NCI-H774 (cell line): ENCODE measurements around the gene HOXA4.

Experiments
- DNase-seq: peaks from one replicate; lab custom pipeline; 2025; lab: John Stamatoyannopoulos, UW

The HOXA4 gene

DNA sequence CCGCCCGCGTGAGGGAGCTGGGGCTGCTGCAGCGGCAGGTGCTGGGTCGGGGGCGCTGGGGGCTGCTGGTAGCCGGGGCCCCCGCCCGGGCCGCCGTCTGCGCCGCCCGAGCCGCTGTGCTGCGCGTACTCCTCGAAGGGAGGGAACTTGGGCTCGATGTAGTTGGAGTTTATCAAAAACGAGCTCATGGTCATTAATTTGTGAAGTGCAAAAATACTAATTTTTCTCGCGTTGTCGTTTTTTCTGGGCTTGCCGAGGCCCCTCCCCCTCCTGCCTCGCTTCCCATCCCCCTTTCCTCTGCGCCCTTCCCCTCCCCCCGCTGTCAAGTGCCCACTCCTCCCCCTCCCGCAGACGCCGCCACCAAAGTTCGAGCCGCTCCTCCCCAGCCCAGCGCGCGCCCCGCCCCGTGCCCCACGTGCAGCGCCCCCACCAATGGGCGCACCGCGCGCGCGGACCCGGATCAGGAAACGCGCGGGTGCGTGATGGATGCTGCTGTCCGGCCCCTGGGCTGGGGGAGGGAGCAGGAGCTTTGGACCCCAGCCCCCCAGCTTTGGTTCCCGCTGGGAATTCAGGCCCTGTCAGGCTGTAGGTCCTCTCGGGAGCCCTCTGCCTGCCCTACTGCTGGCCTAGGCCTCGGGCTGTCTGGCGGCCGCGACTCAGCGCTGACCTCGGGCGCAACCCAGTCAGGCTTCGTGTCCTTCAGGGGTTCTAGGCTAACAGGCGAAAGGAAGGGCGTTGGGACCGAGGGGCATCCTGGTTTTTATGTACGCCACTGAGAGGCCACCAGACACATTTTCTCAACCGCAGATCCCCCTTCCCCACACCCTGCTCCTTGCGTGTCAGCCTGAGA lies at the start of gene HOXA4:
Gene HOXA4, minus strand, starts transcription at position 218 of the 850 bp plus-strand sequence. Its CDS starts 24 bp downstream, at position 194.
- no peak for DNase-seq

DNA sequence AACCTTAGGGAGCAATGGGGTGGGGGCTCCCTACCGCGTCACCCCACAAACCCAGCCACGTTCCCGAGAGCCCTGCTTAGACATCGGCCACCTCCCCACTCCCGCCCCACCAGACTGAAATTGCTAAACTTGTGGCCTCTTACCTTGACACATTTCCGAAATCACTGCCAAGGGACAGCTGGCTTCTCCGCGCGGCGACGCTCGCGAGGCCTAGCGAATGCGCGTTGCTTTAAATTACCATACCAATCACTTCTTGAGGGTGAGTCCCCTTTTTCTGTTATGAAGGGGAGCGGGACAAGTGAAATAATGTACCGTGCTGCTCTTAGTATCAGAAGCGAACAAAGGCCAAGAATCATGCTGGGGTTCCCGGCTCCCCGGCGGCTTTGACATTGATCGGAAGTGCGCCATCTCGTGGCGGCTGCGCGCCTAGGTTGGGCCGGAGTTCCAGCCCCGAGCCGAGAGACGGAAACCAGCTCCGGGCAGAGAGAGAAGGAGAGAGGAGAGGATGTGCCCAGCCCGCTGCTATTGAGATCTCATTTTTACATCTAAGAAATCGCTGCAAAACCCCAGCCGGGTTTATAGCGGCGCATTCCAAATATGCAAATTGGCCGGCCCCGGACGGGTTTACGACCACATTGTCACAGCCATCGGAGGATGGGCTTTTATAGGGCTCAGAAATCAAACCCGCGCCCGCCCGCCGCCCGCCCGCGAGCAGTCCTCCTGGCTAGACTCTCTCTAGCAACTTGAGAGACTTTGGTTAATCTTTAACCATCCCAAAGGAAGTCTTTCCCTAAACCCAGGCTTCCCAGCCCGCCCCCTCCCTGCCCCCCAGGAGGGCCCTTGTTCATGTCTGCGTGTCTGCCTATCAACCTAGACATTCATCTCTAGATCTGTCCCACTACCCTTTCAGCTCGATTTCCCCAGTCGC lies 49.2 kb upstream of the HOXA4 start:
- DNase-seq: no peak

DNA sequence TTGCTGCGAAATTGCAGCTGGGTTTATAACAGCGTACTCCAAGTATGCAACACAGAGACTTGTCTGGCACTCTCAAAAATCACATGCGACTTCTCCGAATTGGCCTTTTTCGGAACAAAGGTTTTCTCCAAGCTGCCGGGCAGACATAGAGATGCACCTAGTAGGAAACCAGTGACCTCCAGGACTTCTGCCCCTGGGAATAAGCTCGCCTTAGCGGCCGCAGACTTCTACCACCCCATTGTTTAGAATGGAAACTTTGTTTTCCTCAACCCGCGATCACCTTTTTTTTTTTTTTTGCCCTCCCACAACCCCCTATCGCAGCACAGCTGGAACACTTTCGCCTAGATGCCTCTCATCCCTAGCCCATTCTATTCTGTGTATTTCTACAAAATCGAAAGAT lies 48.5 kb upstream of the HOXA4 start:
- DNase-seq: no peak

DNA sequence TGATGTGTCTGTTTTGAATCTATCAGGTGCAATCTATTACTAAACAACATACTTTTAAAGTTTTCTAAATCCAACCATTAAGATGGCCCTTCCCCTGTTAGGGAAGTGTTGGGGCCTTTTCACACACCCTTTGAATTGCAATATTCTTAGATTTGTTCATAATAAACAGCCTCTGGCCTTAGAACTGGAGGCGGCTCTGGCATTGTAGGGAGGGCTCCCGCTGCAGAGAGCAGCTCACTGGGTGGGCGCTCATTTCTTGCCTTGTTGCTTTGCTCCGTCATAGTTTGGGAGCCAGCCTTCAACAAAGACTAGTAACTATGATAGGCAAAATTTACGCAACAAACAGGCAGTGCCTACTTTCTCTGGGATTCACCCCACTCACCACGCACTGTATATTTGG lies 47.8 kb upstream of the HOXA4 start:
- no peak for DNase-seq

DNA sequence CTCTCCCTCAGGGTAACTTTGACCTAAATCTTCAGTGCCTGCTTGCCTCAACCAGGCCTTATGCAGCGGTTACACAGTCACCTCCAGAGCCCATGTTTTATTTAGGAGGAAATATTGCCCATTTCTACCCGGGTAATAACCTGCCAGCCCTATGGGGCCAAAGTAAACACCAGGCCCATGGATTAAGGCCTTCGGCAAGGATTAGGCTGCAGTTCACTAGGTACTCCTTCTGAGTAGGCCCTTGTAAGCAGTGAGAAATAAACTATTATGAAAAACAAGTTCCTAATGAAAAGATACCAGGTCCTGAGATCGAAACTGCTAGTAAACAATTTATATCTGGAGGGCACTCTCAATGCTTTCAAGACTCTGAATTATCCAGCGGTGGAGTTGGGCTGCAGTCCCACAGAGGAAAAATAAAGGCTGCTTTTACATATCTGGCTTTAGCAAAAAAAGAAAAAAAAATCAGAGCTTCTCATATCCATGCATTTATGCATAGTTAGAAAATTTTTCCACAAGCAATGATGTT lies 47.3 kb upstream of the HOXA4 start:
- DNase-seq: no peak

DNA sequence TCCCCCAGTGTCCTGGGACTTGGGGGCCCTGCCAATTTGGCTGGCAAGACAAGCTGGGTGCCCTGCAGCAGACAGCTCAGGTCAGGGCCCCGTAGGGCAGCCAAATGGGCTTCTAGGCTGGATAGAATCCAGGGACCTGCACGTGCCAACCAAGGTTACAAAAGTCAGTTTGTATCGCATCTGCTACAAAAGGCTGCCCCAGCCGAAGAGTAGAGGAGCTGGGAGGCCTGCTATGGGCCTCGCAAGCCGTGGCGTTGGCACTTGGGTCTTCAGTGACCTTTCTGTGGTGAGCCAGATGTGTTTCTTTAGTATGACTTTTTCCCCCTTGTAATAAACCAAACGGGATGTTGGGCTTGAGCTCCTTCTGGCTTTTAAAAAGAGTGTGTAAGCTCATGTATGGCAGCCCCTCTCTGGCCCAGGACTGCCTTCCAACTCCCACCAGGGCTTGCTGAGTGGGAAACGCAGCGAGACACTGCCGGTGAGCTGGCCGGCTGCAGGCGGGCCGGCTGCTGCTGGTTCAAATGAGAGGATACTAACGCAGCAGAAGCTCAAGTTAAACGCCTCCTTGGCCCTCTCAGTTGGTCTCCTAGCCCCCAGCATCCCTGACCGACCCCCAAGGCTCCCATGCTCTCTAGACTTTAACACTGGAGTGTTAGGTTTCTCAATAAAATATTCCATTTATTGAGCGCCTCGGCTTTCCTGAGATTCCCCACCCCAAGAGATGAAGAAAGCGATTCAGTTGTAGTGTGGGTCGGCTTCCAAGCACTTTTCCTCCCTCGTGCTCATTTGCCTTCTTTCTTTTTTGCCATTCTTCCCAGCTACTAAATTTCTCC lies 46.6 kb upstream of the HOXA4 start:
- DNase-seq: no peak

DNA sequence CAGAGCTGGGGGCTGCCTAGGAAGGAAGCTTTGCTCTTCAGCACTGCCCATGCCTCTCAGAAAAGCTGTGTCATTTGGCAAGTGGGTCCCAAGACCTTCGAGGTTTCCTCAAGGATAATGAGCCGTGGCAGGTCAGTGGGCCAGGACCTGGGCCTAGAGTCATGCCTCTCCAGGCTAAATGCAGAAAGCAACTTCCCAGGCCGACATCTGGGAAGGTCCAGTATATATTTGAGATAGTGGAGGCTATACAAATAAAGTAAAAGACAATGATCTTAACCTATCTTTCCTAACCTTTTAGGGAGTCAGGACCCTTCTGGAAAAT lies 45.9 kb upstream of the HOXA4 start:
- DNase-seq: no peak

DNA sequence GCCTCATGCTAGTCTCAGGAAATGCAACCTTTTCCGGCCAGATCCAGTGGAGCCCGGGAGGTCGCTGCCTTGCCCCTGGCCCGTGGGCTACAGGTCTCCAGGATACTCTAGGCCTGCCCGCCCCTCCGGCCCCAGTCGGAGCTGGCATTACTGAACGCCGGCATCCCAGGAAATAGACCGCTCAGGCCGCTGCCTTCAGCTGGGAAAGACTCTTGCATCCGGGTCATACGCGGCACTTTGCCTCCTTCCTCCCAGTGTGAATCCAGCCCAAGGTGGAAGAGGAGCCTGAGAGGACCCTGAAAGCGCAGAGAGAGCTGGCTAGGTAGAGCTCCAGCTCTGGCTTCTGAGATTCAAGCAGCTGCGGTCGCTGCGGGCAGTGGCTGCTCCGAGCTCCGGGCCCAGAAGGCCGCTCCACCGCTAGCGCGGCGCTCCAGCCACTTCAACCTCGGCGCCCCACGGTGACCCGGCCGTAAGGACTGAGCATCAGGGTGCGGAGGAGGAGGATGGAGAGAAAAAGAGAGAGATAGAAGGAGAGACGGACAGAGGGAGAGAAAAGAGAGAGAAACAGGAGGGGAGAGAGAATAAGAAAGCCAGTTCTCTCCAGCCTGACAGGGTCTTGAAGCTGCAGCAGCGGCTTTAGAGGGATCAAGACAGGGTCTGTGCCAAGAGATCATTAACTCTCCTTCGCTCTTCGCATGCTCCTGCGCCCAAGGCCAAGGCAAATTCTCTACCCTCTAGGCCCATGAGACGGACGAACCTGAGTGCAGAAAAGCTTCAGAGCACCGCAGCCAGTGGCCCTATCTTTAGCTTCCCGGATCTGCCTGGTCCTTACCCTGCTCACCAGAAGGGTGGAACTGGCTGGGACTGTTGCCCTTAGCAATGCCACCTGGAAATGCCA lies 45.3 kb upstream of the HOXA4 start:
- DNase-seq: no peak

DNA sequence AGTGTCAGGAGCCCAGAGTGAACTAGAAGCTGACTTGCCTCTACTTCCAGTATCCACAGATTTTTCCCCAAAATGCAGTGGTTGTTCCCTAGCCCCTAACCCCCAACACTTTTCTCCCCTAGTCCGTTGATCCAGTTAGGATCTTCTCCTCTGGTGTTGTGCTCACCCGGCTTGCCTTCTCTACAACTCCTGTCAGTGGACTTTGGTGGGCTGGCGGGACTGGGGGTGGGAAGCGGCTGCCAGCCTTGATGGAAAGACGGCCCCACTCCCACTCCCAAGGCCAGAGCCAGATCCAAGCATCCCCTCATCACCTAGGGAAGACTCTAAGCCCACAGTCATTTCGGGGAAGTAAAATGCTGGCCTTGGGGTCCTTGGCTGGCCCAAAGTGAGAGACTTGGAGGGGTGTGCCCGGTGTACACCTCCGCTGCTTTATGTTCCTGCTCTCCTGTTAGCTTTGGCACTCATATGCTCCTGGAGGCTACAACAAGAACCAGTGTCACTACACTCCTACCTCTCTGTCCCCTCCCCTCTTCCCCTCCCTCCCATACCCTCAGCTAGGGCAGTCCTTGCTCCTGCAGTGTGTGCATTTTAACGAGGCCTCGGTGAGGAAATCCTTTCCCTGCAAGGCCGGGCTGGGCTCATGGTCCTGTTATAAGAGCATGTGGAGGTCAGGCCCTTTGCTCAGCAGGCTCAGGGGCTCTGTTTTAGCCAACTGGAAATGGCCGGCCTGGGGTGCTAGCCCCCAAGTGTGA lies 44.5 kb upstream of the HOXA4 start:
- DNase-seq: no peak

DNA sequence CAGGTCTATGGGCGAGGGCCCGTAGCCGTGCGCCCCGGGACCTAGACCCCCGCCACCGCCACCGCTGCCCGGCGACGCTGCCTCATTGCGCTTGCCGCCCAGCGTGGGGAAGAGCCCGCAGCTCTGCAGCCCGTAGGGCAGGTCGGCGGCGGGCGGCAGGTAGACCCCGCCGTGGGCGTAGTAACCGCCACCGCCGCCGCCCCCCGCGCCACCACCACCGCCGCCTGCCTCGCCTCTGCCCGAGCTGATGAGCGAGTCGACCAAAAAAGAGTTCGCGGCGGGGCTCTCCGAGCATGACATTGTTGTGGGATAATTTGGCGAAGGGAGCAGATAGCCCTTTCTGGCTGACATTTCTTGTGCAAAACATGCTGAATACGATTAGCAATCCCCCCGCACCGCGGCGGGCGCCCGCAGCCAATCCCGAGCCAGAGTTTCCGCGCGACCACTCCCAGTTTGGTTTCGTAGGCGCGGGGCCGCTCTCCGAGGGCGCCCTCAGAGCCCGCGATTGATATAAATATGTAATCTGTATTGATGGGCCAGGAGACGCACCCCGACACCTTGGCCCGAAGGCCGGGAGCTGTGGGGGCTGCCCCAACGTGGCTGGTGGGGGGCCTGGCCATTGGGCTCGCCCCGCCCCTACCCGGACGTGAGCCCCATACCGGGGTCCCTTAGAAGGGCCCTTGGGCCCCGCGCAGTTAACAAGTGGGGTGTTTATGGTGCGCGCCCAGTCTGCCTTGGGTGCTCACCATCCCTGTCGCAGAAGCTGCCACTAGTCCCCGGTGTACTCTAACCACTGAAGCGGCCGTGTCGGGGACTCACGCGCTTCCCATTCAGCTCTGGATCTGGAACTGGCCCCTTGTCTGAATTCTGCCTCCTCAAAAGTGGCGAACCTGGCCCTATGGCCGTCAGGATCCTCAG lies 43.7 kb upstream of the HOXA4 start, which contains the start of gene HOXA10:
Gene HOXA10, minus strand, starts transcription at position 365 of the 918 bp plus-strand sequence. Its CDS starts 14 bp downstream, at position 351.
- DNase-seq: no peak

DNA sequence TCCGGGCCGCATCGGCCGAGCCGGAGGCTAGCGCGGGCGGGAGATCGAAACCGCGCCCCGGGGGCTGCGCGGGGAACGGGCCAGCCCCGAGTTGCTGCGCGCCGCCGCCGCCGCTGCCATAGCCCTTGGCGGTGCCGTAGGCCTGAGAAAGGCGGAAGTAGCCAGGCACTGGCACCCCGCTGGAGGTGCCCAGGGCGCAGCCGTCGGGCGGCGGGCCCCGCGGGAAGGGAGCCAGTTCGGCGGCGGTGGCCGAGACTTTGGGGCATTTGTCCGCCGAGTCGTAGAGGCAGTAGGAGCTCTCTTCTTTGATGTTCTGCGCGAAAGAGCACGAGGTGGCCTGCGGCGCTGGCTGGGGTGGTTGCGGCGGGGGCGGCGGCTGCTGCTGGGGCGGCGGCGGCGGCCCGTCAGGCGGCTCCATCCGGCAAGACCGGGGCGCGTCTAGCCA lies 43.0 kb upstream of the HOXA4 start:
- no peak for DNase-seq

DNA sequence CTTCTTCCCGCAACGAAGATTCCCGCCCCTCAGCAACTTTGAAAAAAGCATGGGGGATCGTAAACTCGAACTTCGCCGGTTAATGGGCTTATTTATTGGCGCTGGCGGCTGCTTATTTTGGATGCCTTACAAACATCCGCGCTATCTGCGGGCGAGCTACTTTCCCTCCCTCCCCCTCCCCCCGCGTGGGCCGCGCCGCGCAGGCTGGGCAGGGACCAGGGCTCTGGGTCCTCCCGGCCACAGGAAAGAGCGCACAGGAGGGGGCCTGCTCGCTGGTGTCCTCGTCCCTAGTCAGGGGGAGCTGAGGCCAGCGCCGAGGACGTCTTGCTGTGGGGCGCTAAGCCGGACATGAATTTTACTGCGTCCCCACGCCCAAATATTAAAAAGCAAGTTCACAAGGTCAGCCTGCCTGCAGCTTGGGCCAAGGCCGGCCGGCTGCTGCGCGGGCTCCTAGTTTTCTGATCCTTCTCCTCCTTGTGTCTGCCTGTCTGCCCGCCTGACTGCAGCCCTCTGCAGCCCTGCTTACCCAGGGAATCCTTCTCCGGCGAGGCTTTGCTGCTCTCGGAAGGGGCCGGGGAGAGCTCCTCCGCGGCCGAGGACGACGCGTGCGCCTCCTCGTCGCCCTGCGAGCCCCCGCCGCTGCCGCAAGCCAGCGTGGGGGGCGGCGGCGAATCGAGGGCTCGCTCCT lies 42.4 kb upstream of the HOXA4 start:
- peak; percentile 11 for DNase-seq

DNA sequence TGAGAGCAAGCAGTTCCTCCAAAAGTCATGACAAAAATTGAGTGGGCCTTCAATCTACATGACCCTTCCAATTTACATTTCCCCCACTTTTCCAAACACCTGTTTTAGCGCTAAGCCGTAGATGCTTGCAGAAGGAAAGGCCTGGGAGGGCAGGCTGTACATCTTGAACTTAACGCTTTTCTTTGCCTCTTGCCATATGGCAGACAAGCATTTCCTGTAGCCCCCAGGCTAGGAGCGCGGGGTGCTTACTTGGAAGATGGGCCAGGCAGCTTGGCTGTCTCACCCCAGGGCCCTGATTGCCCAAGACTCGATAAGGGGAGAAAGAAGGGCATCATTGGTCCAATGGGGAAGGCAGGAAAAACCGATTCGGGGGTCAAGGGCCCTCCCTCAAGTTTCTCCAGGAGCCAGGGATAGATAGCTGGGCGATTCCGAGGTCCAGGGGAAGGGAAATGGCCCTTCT lies 41.8 kb upstream of the HOXA4 start:
- no peak for DNase-seq

DNA sequence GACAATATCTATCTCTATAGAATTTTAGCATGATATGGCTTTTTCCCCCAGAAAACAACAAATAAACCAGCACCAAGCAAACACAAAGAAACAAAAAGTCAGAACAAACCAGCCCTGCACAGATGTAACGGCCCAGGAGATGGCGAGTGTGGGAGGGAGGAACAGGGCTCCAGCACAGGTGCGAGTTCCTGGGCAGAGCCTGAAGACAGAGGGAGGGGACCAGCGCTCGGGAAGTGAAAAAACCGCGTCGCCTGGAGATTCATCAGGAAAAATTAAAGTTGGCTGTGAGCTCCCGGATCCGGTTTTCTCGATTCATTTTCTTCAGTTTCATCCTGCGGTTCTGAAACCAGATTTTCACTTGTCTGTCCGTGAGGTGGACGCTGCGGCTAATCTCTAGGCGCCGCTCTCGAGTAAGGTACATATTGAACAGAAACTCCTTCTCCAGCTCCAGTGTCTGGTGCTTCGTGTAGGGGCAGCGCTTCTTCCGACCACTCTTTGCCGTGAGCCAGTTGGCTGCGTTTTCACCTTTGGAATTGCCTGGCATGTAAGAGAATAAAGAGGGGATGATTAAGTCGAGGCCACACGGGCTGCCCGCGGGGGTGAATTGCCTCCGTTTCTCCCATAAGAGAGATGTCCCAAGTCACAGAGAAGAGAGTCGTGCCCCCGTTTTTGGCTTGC lies 41.2 kb upstream of the HOXA4 start:
- DNase-seq: no peak

DNA sequence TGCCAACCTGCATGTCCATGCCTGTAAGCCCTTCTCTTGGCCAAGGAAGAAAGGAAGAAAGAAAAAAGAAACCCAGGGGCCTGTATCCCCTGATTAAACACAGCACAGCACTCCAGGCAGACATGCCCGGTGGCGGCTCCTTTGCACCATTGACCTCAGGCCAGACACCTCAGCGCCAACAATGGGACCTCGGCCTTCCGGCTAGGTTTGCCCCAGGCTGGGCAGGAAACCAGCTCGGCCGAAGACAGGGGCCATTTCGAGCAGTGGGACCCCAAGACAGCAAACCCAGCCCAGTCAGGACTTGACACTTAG lies 40.7 kb upstream of the HOXA4 start:
- no peak for DNase-seq

DNA sequence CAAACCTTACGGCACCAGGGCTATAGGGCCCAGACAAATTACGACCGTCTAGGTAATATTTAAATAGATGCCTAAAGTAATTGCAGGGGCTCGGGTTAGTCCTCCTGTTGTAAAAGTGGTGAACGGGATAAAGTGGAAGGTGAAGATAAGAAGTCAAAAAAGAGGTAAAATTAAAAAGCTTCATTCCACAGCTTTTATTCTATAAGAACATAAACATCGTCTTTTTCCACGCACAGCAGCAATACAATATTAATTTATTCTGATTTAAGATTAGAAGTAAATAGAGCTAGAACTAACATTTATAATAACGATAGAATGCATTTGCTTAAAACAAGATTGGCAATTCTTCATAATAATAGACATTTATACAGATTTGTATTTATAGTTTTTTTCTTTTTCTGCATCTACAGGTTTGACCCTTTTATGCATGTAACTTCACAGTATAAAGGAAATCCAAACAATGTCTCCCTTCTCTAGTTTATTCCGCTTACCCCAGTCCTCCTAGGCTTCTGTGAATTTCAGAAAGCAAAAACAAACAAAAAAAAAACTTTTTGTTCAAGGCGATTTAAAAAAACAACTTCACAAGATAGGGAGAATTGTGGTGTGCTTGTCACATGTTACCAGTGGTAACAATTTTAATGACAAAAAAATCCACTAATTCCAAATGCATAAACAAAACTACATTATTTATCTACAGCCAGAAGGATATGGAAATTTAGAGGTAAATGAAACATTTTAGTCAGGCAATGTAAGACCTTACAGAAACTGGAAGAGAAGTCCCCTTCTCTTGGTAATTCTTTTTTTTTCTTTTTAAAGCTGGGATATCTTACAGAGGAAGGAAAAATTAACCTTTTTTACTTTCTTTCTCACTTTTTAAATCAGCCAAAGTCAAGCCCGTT lies 40.1 kb upstream of the HOXA4 start:
- DNase-seq: no peak
